HepG2 (cell line): ENCODE measurements around the gene PEAR1. TPM values are rescaled to one million over a fixed set of nuclear protein-coding genes. Genes with fewer than 3 reads are reported as not detected.

Experiments used
- ATAC-seq: fragments of 200-7000 bp; cut with Tn5 transposase; 3 replicates; pipeline ENCODE4 v1.9.1; 2020; ENCODE audit warnings: mild to moderate bottlenecking, moderate library complexity
- BruUV-seq: library from RNA; stranded (reverse); fragments of 400-500 nt; replicated peaks from 2 replicates; lab custom pipeline; 2021; lab: Mats Ljungman, UMichigan
- CTCF ChIA-PET: fragments of 300-600 bp; formaldehyde crosslinking; extraction: SDS; loops from one replicate; lab custom pipeline; 2021; ENCODE audit warnings: low total read pairs, inconsistent platforms, low intra/inter-chr PET ratio; lab: Yijun Ruan, JAX
- POLR2A ChIA-PET: fragments of 350-600 bp; sonication (Branson Sonifier 250); formaldehyde crosslinking; loops from one replicate; lab custom pipeline; 2020; ENCODE audit warnings: antibody characterized with exemption, inconsistent platforms; lab: Yijun Ruan, JAX
- DNase-seq: peaks from one replicate; pipeline ENCODE4 v3.0.0-alpha.2; 2015; ENCODE audit warnings: low spot score
- FAIRE-seq: peaks from 3 replicates; lab custom pipeline; 2011; peaks lifted over from hg19 to GRCh38; lab: Jason Lieb, UNC
- H2AFZ ChIP-seq: one replicate; pipeline ENCODE4 v1.6.1; 2011; ENCODE audit warnings: low read length, inconsistent platforms
- H3K27ac ChIP-seq: fragments of 300-600 bp; 3 replicates; pipeline ENCODE4 v1.8.0; 2011; ENCODE audit warnings: mixed run types, mild to moderate bottlenecking, mixed read lengths, low read length, inconsistent platforms; ENCODE audit not compliant: insufficient read depth; ENCODE audit errors: extremely low read length
- H3K27me3 ChIP-seq, 2 experiments: fragments of 200-600 bp in 1 of 2; 2 replicates in 1 of 2; 3 replicates in 1 of 2; pipeline versions ENCODE4 v1.6.0 to v1.8.0; 2011; ENCODE audit warnings: low read length in 2 of 2, mild to moderate bottlenecking in 2 of 2, moderate library complexity in 2 of 2, inconsistent platforms in 1 of 2; ENCODE audit not compliant: insufficient read depth in 2 of 2, control insufficient read depth in 1 of 2
- H3K36me3 ChIP-seq, 2 experiments: fragments of 200-600 bp in 1 of 2; replicated peaks in 1 of 2; 2 replicates in 1 of 2; 3 replicates in 1 of 2; pipeline versions ENCODE4 v1.5.1 to v1.8.0; 2011; ENCODE audit warnings: low read length in 2 of 2, inconsistent platforms in 1 of 2; ENCODE audit not compliant: insufficient read depth in 2 of 2, control insufficient read depth in 1 of 2
- H3K4me1 ChIP-seq: 2 replicates; pipeline ENCODE4 v1.5.1; 2012; ENCODE audit warnings: low read length, inconsistent platforms; ENCODE audit not compliant: insufficient read depth
- H3K4me2 ChIP-seq: 2 replicates; pipeline ENCODE4 v1.6.0; 2011; ENCODE audit warnings: low read depth, low read length, inconsistent platforms
- H3K4me3 ChIP-seq, 3 experiments: fragments of 200-600 bp in 1 of 3; sonication (generic), shearing (Covaris generic) in 1 of 3; replicated peaks in 1 of 3; 2 replicates each; pipeline ENCODE4 v1.5.1; 2011 to 2016; ENCODE audit warnings: low read length in 3 of 3, inconsistent platforms in 2 of 3, low read depth in 2 of 3, mild to moderate bottlenecking in 2 of 3, control low read depth in 1 of 3, mixed read lengths in 1 of 3; ENCODE audit not compliant: insufficient read depth in 1 of 3
- H3K79me2 ChIP-seq: one replicate; pipeline ENCODE4 v1.6.1; 2011; ENCODE audit warnings: low read length, inconsistent platforms; ENCODE audit not compliant: insufficient read depth
- H3K9ac ChIP-seq: 2 replicates; pipeline ENCODE4 v1.6.0; 2011; ENCODE audit warnings: mild to moderate bottlenecking, low read depth, low read length, inconsistent platforms; ENCODE audit not compliant: insufficient read depth
- H3K9me3 ChIP-seq: 2 replicates; pipeline ENCODE4 v1.5.1; 2012; ENCODE audit warnings: mild to moderate bottlenecking, low read length
- H4K20me1 ChIP-seq: 2 replicates; pipeline ENCODE4 v1.6.0; 2011; ENCODE audit warnings: inconsistent platforms, mild to moderate bottlenecking, low read length, moderate library complexity; ENCODE audit not compliant: insufficient read depth
- CENPX ChIP-seq: sonication (generic); formaldehyde crosslinking; IDR thresholded peaks from 2 replicates; pipeline ENCODE4 v1.9.0; 2021; ENCODE audit warnings: mild to moderate bottlenecking, missing genetic modification reagents, moderate library complexity
- DPF2 ChIP-seq: sonication (generic); formaldehyde crosslinking; IDR thresholded peaks from 2 replicates; pipeline ENCODE4 v1.4.0; 2020; ENCODE audit warnings: mild to moderate bottlenecking, low read depth, missing genetic modification reagents, borderline replicate concordance
- DR1 ChIP-seq: sonication (generic); formaldehyde crosslinking; IDR thresholded peaks from 2 replicates; pipeline ENCODE4 v1.8.0; 2021; ENCODE audit warnings: mild to moderate bottlenecking, missing genetic modification reagents, inconsistent platforms
- HOXA5 ChIP-seq: sonication (generic); formaldehyde crosslinking; IDR thresholded peaks from 2 replicates; pipeline ENCODE4 v1.4.0; 2020; ENCODE audit warnings: missing genetic modification reagents
- ZSCAN31 ChIP-seq: sonication (generic); formaldehyde crosslinking; IDR thresholded peaks from 2 replicates; pipeline ENCODE4 v1.5.0; 2020; ENCODE audit warnings: low read depth, mild to moderate bottlenecking, missing genetic modification reagents
- WGBS: methylation state at CpG from one replicate; pipeline ENCODE4 v1.1.6; 2017; ENCODE audit warnings: low lambda C conversion rate; 5-methylcytosine and 5-hydroxymethylcytosine counted together
- in situ Hi-C: cut with HindIII; loops from 2 replicates; pipeline ENCODE4 v1.10.0; 2017; ENCODE audit warnings: low pct_unique_long_range_greater_than_20kb; ENCODE audit not compliant: extremely low pct_ligation_motif_present
- intact Hi-C: fragments of 100-400 bp; cut with micrococcal nuclease; formaldehyde crosslinking; loops from one replicate; pipeline ENCODE4 v1.10.0; 2022; ENCODE audit not compliant: unreplicated experiment
- polyA plus RNA-seq, 8 experiments: library from polyadenylated mRNA; depleted of rRNA in 3 of 8; stranded (reverse) in 7 of 8; unstranded in 1 of 8; fragments of >200 nt; fragmentation: Illumina TruSeq in 4 of 8; extraction: Trizol in 4 of 8; gene quantifications; 2 replicates each; pipeline versions ENCODE4 v1.2.1 to v1.2.3, GENCODE V29; 2011 to 2016; ENCODE audit warnings: low read depth in 4 of 8, missing spikeins in 1 of 8, mixed read lengths in 1 of 8; ENCODE audit not compliant: insufficient read depth in 1 of 8
- total RNA-seq, 5 experiments: library from RNA; depleted of rRNA; stranded (reverse); fragments of >200 nt; fragmentation: Illumina TruSeq; extraction: Trizol; gene quantifications; 2 replicates each; pipeline ENCODE4 v1.2.3, GENCODE V29; 2016; ENCODE audit warnings: low read depth in 1 of 5
- TF ChIP-seq, protein P1 (sequence below): sonication (generic); formaldehyde crosslinking; IDR thresholded peaks from 2 replicates; pipeline ENCODE4 v1.4.0; 2020; ENCODE audit warnings: missing genetic modification reagents, borderline replicate concordance
- TF ChIP-seq, protein P2 (sequence below): sonication (generic); formaldehyde crosslinking; IDR thresholded peaks from 2 replicates; pipeline ENCODE4 v1.8.0; 2022; ENCODE audit warnings: missing genetic modification reagents, mild to moderate bottlenecking, inconsistent platforms, borderline replicate concordance
- TF ChIP-seq, protein P3 (sequence below): sonication (generic); formaldehyde crosslinking; IDR thresholded peaks from 2 replicates; pipeline ENCODE4 v1.5.0; 2020; ENCODE audit warnings: mild to moderate bottlenecking, missing genetic modification reagents

Gene PEAR1
- total and polyA plus RNA-seq, 2 of the 13 experiments (the other 11 are each of a cell fraction or from before 2014, with no cell fraction given), result 0.27 to 0.41 TPM

DNA sequence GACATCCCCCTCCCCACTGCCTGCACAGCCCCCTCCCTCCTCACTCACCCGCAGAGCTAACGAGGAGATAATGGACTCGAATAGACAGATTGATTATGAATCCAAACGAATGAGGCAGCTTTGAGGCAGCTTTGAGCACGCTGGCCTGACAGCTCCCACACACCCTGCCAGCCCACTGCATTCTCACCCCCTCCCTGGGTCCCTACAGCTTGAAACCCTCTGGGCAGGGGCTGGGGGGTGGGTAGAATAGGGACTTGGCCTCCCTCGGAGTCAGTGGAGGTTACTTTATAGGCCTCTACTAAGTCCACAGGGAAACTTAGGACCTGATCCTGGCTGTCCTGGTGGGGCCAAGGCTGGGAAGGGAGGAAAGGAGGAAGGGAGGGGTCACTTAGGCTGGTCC lies 30.9 kb upstream of the PEAR1 start:
- DNase-seq, result no peak
- Histone ChIP-seq H3K79me2 (no peaks in the 10 kb centered on the region), H3K4me2 (no peak overlapping the region), H3K27ac (no peak overlapping the region), H3K4me3 (no peak overlapping the region), H4K20me1 (0 out of 2 replicates have a peak, but pooled peaks cover 2% of the 10 kb centered on the region), H3K27me3 (peaks cover 24 to 87% of the 10 kb centered on the region in 2 experiments), H3K9me3 (no peaks in the 10 kb centered on the region), H3K36me3 (no peaks in the 10 kb centered on the region), H3K9ac (no peak overlapping the region), H2AFZ (no peak overlapping the region), H3K4me1 (peaks cover 24% of the 10 kb centered on the region)
- in situ Hi-C loops, result loop anchor here (5.0 to 10.0 kb wide), 2 partner anchors 65 to 168 kb away; no protein-coding TSS in a partner anchor
- no TSS peak for BruUV-seq
- ChIA-PET CTCF (no interaction called here), POLR2A (no interaction called here)
- no peak for FAIRE-seq
- WGBS, result 13% methylated on average over 6 of the region's 6 CpGs
- intact Hi-C loops, result loop anchor here (10.0 kb wide), 1 partner anchor 68 kb away; no protein-coding TSS in a partner anchor
- TF ChIP-seq CENPX (CRISPR knock-in tag), result no peak
- TF ChIP-seq, protein P1, sequence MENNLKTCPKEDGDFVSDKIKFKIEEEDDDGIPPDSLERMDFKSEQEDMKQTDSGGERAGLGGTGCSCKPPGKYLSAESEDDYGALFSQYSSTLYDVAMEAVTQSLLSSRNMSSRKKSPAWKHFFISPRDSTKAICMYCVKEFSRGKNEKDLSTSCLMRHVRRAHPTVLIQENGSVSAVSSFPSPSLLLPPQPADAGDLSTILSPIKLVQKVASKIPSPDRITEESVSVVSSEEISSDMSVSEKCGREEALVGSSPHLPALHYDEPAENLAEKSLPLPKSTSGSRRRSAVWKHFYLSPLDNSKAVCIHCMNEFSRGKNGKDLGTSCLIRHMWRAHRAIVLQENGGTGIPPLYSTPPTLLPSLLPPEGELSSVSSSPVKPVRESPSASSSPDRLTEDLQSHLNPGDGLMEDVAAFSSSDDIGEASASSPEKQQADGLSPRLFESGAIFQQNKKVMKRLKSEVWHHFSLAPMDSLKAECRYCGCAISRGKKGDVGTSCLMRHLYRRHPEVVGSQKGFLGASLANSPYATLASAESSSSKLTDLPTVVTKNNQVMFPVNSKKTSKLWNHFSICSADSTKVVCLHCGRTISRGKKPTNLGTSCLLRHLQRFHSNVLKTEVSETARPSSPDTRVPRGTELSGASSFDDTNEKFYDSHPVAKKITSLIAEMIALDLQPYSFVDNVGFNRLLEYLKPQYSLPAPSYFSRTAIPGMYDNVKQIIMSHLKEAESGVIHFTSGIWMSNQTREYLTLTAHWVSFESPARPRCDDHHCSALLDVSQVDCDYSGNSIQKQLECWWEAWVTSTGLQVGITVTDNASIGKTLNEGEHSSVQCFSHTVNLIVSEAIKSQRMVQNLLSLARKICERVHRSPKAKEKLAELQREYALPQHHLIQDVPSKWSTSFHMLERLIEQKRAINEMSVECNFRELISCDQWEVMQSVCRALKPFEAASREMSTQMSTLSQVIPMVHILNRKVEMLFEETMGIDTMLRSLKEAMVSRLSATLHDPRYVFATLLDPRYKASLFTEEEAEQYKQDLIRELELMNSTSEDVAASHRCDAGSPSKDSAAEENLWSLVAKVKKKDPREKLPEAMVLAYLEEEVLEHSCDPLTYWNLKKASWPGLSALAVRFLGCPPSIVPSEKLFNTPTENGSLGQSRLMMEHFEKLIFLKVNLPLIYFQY (CRISPR knock-in tag), result no peak
- TF ChIP-seq HOXA5 (CRISPR knock-in tag), result no peak
- TF ChIP-seq DPF2 (CRISPR knock-in tag), result no peak
- no peak for TF ChIP-seq DR1
- no peak for TF ChIP-seq ZSCAN31 (CRISPR knock-in tag)
- TF ChIP-seq, protein P2, sequence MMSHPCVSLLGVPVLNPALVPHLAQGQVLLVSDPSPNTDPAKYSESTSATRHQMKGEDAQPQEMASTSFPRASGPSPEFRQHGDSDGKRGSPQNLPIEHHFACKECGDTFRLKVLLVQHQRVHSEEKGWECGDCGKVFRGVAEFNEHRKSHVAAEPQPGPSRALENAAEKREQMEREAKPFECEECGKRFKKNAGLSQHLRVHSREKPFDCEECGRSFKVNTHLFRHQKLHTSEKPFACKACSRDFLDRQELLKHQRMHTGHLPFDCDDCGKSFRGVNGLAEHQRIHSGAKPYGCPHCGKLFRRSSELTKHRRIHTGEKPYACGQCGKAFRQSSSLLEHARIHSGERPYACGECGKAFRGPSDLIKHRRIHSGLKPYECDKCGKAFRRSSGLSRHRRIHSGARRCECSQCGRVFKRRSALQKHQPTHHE (CRISPR knock-in tag), result no peak
- TF ChIP-seq, protein P3, sequence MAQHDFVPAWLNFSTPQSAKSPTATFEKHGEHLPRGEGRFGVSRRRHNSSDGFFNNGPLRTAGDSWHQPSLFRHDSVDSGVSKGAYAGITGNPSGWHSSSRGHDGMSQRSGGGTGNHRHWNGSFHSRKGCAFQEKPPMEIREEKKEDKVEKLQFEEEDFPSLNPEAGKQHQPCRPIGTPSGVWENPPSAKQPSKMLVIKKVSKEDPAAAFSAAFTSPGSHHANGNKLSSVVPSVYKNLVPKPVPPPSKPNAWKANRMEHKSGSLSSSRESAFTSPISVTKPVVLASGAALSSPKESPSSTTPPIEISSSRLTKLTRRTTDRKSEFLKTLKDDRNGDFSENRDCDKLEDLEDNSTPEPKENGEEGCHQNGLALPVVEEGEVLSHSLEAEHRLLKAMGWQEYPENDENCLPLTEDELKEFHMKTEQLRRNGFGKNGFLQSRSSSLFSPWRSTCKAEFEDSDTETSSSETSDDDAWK (CRISPR knock-in tag), result no peak
- no peak for ATAC-seq
